Esophagus squamous epithelium (tissue), 4 donors: ENCODE data around the gene ADAMTS8.

ENCODE experiments used
- POLR2A ChIP-seq, 4 donors: fragments of 450-650 bp; IDR thresholded peaks; one replicate each; pipeline ENCODE4 v1.6.1; 2017; ENCODE audit warnings: antibody characterized with exemption in 4 of 4, mild to moderate bottlenecking in 4 of 4, moderate library complexity in 3 of 4
- TF ChIP-seq, protein P1 (sequence below), 6 experiments: fragments of 450-650 bp in 4 of 6; fragments of 200-600 bp in 2 of 6; sonication (generic) in 2 of 6; IDR thresholded peaks; one replicate each; pipeline ENCODE4 v1.5.1; 2016 to 2019; ENCODE audit warnings: antibody characterized with exemption in 6 of 6, mild to moderate bottlenecking in 4 of 6, moderate library complexity in 4 of 6

DNA sequence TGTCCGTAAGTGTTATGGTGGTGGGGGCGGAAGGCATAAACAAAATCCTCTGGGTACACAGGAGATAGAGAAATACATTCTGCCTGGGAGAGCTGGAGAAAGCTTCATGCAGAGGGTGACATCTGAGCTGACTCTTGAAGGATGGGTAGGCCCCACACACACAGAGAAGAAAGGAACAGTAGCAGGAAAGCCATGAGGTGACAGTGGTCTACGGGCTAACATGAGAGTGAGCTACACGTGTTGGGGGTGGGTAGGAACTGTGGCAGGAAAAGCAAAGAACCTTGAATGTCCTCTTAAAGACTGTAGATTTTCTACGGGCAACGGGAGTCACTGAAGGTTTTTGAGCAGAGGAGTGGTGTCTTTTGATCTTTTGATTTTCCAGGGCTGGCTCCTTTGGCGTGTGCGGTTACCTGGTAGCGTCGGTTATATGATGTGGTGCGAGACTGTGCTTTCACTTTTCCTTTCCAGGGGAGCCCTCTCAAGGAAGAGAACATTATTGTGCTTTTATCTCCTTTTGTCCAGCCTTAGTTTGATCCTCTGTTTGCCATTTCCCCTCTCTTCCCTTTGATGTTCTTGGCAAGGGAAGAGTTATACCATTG lies 39.7 kb downstream of the ADAMTS8 start:
- TF ChIP-seq, protein P1, sequence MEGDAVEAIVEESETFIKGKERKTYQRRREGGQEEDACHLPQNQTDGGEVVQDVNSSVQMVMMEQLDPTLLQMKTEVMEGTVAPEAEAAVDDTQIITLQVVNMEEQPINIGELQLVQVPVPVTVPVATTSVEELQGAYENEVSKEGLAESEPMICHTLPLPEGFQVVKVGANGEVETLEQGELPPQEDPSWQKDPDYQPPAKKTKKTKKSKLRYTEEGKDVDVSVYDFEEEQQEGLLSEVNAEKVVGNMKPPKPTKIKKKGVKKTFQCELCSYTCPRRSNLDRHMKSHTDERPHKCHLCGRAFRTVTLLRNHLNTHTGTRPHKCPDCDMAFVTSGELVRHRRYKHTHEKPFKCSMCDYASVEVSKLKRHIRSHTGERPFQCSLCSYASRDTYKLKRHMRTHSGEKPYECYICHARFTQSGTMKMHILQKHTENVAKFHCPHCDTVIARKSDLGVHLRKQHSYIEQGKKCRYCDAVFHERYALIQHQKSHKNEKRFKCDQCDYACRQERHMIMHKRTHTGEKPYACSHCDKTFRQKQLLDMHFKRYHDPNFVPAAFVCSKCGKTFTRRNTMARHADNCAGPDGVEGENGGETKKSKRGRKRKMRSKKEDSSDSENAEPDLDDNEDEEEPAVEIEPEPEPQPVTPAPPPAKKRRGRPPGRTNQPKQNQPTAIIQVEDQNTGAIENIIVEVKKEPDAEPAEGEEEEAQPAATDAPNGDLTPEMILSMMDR (IDR thresholded peaks at IDR 0.05): no peak
- no peak for TF ChIP-seq POLR2A (IDR thresholded peaks at IDR 0.05)
